Activated T-cell treated with anti-CD3 and anti-CD28 coated beads, Interleukin-2, amount 50 U/mL, for 4 hours (primary cell): Measurements from ENCODE around the gene CPSF6. TPM values are rescaled to one million over a fixed set of nuclear protein-coding genes. Genes with fewer than 3 reads are reported as not detected.

ENCODE experiments used
- ATAC-seq, 2 donors: fragments of 200-7000 bp; cut with Tn5 transposase; one replicate each; pipeline ENCODE4 v1.10.0; 2021
- DNase-seq: peaks from one replicate; pipeline ENCODE4 v3.0.0-alpha.2; 2020
- H3K27me3 Mint-ChIP-seq: one replicate; pipeline ENCODE4 v1.8.0; 2021; ENCODE audit warnings: low read depth, mixed read lengths
- H3K36me3 Mint-ChIP-seq: one replicate; pipeline ENCODE4 v1.8.0; 2022; ENCODE audit warnings: mixed read lengths; ENCODE audit not compliant: insufficient read depth
- H3K4me1 Mint-ChIP-seq: one replicate; pipeline ENCODE4 v1.8.0; 2021; ENCODE audit warnings: low read depth, mixed read lengths
- H3K4me3 Mint-ChIP-seq: one replicate; pipeline ENCODE4 v1.8.0; 2021; ENCODE audit warnings: mild to moderate bottlenecking, moderate library complexity, mixed read lengths
- H3K9me3 Mint-ChIP-seq: one replicate; pipeline ENCODE4 v1.8.0; 2021; ENCODE audit warnings: mixed read lengths
- total RNA-seq, 3 donors: library from RNA; stranded (reverse); gene quantifications; one replicate each; pipeline ENCODE4 v1.2.1, GENCODE V29; 2021

CPSF6 gene
- total RNA-seq, 3 donors from 2014 or later: 94.5 to 103 (median 95.3) TPM

DNA sequence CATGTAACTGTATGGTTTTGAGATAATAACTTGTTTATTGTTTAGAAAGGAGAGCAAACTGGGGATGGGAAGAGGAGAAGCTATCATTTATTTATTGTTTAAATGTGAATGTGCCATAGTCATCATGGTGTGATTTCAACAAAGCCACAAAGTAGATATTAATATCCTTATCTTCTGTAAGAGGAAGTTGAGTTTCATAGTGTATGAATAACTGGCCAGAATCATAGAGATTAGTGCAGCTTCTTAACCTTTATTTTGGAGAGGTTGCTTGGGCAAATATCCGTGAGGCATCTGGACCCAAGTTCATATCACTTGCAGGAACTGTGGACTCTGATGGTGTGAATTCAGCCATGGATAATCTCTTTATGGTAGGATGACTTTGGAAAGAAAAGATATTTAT lies 82.0 kb downstream of the CPSF6 start:
- DNase-seq (no peak), ATAC-seq (no peak)
- peaks cover 10% of the 10 kb centered on the region for H3K9me3 Mint-ChIP-seq
- H3K27me3 Mint-ChIP-seq: no peaks in the 10 kb centered on the region
- peaks cover 9% of the 10 kb centered on the region for H3K4me1 Mint-ChIP-seq
- H3K36me3 Mint-ChIP-seq: peaks cover 1% of the 10 kb centered on the region
- no peak overlapping the region for H3K4me3 Mint-ChIP-seq

Other genes starting within 250 kb of the CPSF6 start
- gene LYZ, start 108.8 kb downstream of the CPSF6 start, total RNA-seq: 1 to 10 TPM in 2 of 3 donors, under 1 TPM in 1; 0.71 to 1.8 (median 1.4) TPM
- 10 to 100 TPM; 36.2 to 53.3 (median 39.8) TPM for gene YEATS4, start 120.2 kb downstream of the CPSF6 start, total RNA-seq
- gene FRS2, start 230.8 kb downstream of the CPSF6 start, total RNA-seq: 10 to 100 TPM in 1 of 3 donors, 1 to 10 TPM in 2; 8.9 to 10.8 (median 9.9) TPM